ENCODE results near the gene ELMO3. TPM values are rescaled to one million over a fixed set of nuclear protein-coding genes. Genes with fewer than 3 reads are reported as not detected.

ELMO3 gene
- total and polyA plus RNA-seq, 2 of the 13 experiments (the other 11 are each of a cell fraction or from before 2014, with no cell fraction given): 2.6 to 4.0 TPM

- TF ChIP-seq THRA (CRISPR knock-in tag; IDR thresholded peaks at IDR 0.05; ENCODE audit: borderline replicate concordance) (peak; percentile 51; the same call in 1 of the 2 replicates), FOXP4 (CRISPR knock-in tag; IDR thresholded peaks at IDR 0.05) (peak; percentile 57), SNAPC2 (CRISPR knock-in tag; IDR thresholded peaks at IDR 0.05) (no peak), HBP1 (CRISPR knock-in tag; IDR thresholded peaks at IDR 0.05; ENCODE audit: low read depth) (peak; percentile 68; the same call in 1 of the 2 replicates), ZNF414 (CRISPR knock-in tag; IDR thresholded peaks at IDR 0.05) (0 out of 2 replicates have a peak, but pooled peaks have one; percentile 29), CHD4 (IDR thresholded peaks at IDR 0.05; ENCODE audit: borderline replicate concordance, low read length) (no peak), MTF1 (CRISPR knock-in tag; IDR thresholded peaks at IDR 0.05) (no peak), ZFY (CRISPR knock-in tag; IDR thresholded peaks at IDR 0.05) (peak; percentile 99), ZNF577 (CRISPR knock-in tag; IDR thresholded peaks at IDR 0.05; ENCODE audit: borderline replicate concordance, low read depth) (no peak), PRMT3 (CRISPR knock-in tag; IDR thresholded peaks at IDR 0.05; ENCODE audit: borderline replicate concordance, low read depth) (no peak), ZNF646 (CRISPR knock-in tag; IDR thresholded peaks at IDR 0.05) (no peak), ZNF235 (CRISPR knock-in tag; IDR thresholded peaks at IDR 0.05; ENCODE audit: borderline replicate concordance) (peak; percentile 91; the same call in 1 of the 2 replicates), TBX3 (IDR thresholded peaks at IDR 0.05; ENCODE audit: borderline replicate concordance) (no peak), ZNF354B (CRISPR knock-in tag; IDR thresholded peaks at IDR 0.05) (no peak), CHCHD3 (CRISPR knock-in tag; IDR thresholded peaks at IDR 0.05) (peak; percentile 95; the same call in 1 of the 2 replicates), GABPA (IDR thresholded peaks at IDR 0.05; ENCODE audit: low read depth, low read length) (no peak), GABPA (CRISPR knock-in tag; IDR thresholded peaks at IDR 0.05; ENCODE audit: low read depth) (peak; percentile 92)
These were observed 6.8 kb upstream of the ELMO3 start, which contains the start of gene E2F4 (continued) for GRCh38 chr16:67191995-67192681.

All from HepG2 (cell line).